D721Med (cell line): ENCODE measurements around the gene SEC31A.

ENCODE experiments used
- DNase-seq: peaks from one replicate; pipeline ENCODE4 v3.0.0; 2011; ENCODE audit warnings: low spot score; ENCODE audit not compliant: insufficient read length
- FAIRE-seq: peaks from 2 replicates; lab custom pipeline; 2011; peaks lifted over from hg19 to GRCh38; lab: Jason Lieb, UNC
- CTCF ChIP-seq: IDR thresholded peaks from 2 replicates; pipeline ENCODE4 v1.5.1; 2012; ENCODE audit warnings: mild to moderate bottlenecking, control low read depth; ENCODE audit not compliant: insufficient read depth; ENCODE audit errors: missing control alignments

The SEC31A gene

GRCh38 chr4:82790060-82790660, 100.8 kb downstream of the SEC31A start:
- FAIRE-seq (no peak), DNase-seq (no peak)
- no peak for TF ChIP-seq CTCF

- DNase-seq, result no peak
- no peak for FAIRE-seq
- TF ChIP-seq CTCF, result no peak
Observed at GRCh38 chr4:82789025-82789776, 101.8 kb downstream of the SEC31A start.

GRCh38 chr4:82787342-82787741, 103.6 kb downstream of the SEC31A start:
- FAIRE-seq (no peak), DNase-seq (no peak)
- TF ChIP-seq CTCF, result no peak

- FAIRE-seq (no peak), DNase-seq (no peak)
- TF ChIP-seq CTCF, result no peak
Observed at GRCh38 chr4:82786828-82787227, 104.1 kb downstream of the SEC31A start.

GRCh38 chr4:82785611-82786400, 105.1 kb downstream of the SEC31A start:
- no peak for DNase-seq
- no peak for FAIRE-seq
- TF ChIP-seq CTCF, result no peak

GRCh38 chr4:82784681-82785610, 106.0 kb downstream of the SEC31A start:
- DNase-seq, result no peak

More at GRCh38 chr4:82784681-82785610, 106.0 kb downstream of the SEC31A start:
- peak; percentile 78 for FAIRE-seq
- TF ChIP-seq CTCF, result no peak
